Prostate gland (tissue), 2 donors: ENCODE results near the gene PCNT. TPM values are rescaled to one million over a fixed set of nuclear protein-coding genes. Genes with fewer than 3 reads are reported as not detected.

Experiments
- DNase-seq: peaks from one replicate; pipeline ENCODE4 v3.0.0-alpha.2; 2019; ENCODE audit warnings: low spot score
- H3K27ac ChIP-seq, 2 donors: fragments of 200-600 bp; sonication (generic); 2 replicates each; pipeline ENCODE4 v1.5.1; 2017 to 2019
- H3K27me3 ChIP-seq: fragments of 200-600 bp; sonication (generic); replicated peaks from 2 replicates; pipeline ENCODE4 v1.5.1; 2019; ENCODE audit not compliant: insufficient read depth
- H3K36me3 ChIP-seq, 2 donors: fragments of 200-600 bp; sonication (generic); 1 replicate in 1 of 2; 2 replicates in 1 of 2; pipeline versions ENCODE4 v1.5.1 to v1.8.1; 2017 to 2019
- H3K4me1 ChIP-seq: fragments of 200-600 bp; sonication (generic); replicated peaks from 2 replicates; pipeline ENCODE4 v1.5.1; 2019
- H3K4me3 ChIP-seq, 2 donors: fragments of 200-600 bp; sonication (generic); 2 replicates each; pipeline ENCODE4 v1.5.1; 2017 to 2019
- H3K9me3 ChIP-seq: fragments of 200-600 bp; sonication (generic); 2 replicates; pipeline ENCODE4 v1.5.1; 2017
- POLR2A ChIP-seq: fragments of 450-650 bp; IDR thresholded peaks from one replicate; pipeline ENCODE4 v1.6.1; 2016; ENCODE audit warnings: antibody characterized with exemption, mild to moderate bottlenecking
- POLR2AphosphoS5 ChIP-seq: sonication (generic); formaldehyde crosslinking; IDR thresholded peaks from one replicate; pipeline ENCODE4 v1.6.1; 2017; ENCODE audit warnings: antibody characterized with exemption
- WGBS: methylation state at CpG from one replicate; pipeline ENCODE4 v1.1.5; 2018; 5-methylcytosine and 5-hydroxymethylcytosine counted together
- intact Hi-C: fragments of 100-400 bp; cut with DNase I; formaldehyde crosslinking; loops from one replicate; pipeline ENCODE4 v1.14.2; 2022
- total RNA-seq, 2 donors: library from RNA; depleted of rRNA; stranded (reverse); fragments of >200 nt; gene quantifications; one replicate each; pipeline ENCODE4 v1.1.0, GENCODE V29; 2016
- TF ChIP-seq, protein P1 (sequence below), 4 experiments: fragments of 200-600 bp in 2 of 4; fragments of 450-650 bp in 2 of 4; sonication (generic) in 2 of 4; IDR thresholded peaks; 1 replicate in 3 of 4; 2 replicates in 1 of 4; pipeline ENCODE4 v1.5.1; 2016 to 2019; ENCODE audit warnings: antibody characterized with exemption in 4 of 4, mild to moderate bottlenecking in 2 of 4, moderate library complexity in 2 of 4

Gene PCNT
- total RNA-seq, 2 donors from 2014 or later = 33.8 to 70.9 TPM

DNA sequence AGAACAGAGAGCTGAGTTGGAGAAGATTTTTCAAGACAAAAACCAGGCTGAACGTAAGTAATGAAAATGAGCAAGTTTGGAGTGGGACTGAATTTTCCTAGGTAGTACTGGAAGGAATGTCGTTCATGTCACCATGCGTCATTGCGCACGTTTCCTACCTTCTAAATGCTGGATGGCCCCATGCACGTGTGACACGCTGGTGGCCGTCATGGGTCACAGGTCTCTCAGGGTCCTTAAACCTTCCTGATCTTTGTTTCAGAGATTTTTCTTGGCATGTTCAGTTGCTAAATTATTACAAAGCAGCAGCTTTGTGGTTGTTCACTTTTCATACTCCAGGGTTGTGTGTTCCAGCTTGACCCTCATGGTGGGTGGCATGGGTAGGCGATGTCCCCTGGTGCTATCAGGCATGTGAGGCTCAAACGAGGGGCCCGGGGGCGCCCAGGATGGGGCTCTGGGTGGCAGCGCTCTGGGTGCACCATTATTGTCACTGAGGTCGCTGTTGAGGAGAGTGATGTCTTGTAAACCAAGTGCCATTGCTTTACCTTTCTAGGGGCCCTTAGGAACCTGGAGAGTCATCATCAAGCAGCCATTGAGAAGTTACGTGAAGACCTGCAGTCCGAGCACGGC lies 25.3 kb downstream of the PCNT start:
- no peaks in the 10 kb centered on the region for H3K9me3 ChIP-seq
- WGBS = 94% methylated on average over 17 of the region's 17 CpGs
- intact Hi-C loops = no loop called here
- no peak for DNase-seq
- peaks cover 0 to 14% of the 10 kb centered on the region in 2 donors for H3K36me3 ChIP-seq
- no peak overlapping the region for H3K27ac ChIP-seq
- H3K4me1 ChIP-seq = no peaks in the 10 kb centered on the region
- no peak overlapping the region for H3K4me3 ChIP-seq
- no peaks in the 10 kb centered on the region for H3K27me3 ChIP-seq
- no peak for TF ChIP-seq POLR2AphosphoS5
- TF ChIP-seq POLR2A = no peak
- TF ChIP-seq, protein P1, sequence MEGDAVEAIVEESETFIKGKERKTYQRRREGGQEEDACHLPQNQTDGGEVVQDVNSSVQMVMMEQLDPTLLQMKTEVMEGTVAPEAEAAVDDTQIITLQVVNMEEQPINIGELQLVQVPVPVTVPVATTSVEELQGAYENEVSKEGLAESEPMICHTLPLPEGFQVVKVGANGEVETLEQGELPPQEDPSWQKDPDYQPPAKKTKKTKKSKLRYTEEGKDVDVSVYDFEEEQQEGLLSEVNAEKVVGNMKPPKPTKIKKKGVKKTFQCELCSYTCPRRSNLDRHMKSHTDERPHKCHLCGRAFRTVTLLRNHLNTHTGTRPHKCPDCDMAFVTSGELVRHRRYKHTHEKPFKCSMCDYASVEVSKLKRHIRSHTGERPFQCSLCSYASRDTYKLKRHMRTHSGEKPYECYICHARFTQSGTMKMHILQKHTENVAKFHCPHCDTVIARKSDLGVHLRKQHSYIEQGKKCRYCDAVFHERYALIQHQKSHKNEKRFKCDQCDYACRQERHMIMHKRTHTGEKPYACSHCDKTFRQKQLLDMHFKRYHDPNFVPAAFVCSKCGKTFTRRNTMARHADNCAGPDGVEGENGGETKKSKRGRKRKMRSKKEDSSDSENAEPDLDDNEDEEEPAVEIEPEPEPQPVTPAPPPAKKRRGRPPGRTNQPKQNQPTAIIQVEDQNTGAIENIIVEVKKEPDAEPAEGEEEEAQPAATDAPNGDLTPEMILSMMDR (IDR thresholded peaks at IDR 0.05) = no peak

DNA sequence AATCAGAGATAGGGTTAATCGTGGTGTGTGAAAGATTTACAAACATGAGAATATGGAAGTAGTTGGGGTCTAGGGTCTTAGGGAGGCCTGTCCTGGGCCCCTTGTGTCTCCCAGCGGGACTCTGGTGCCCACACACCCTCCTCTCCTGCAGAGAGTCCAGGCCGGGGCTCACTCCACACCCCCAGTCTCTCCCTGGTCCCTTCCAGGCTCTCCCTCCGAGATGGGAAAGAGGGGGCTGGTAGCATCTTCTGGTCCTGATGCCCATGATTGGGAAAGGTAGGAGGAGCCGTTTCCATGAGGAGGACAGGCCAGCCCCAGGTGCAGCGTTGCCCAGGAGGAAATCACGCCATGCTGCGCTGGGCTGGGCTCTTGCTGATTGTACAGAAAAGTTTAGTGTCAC lies 26.6 kb downstream of the PCNT start:
- TF ChIP-seq POLR2AphosphoS5 (no peak), POLR2A (no peak)
- TF ChIP-seq, protein P1 (IDR thresholded peaks at IDR 0.05) = no peak
- Histone ChIP-seq H3K36me3 (peaks cover 0 to 14% of the 10 kb centered on the region in 2 donors), H3K9me3 (no peaks in the 10 kb centered on the region), H3K4me3 (no peak overlapping the region), H3K27me3 (no peaks in the 10 kb centered on the region), H3K27ac (peak overlapping the region in 1 of 2 donors; percentile 13), H3K4me1 (no peaks in the 10 kb centered on the region)
- intact Hi-C loops = no loop called here
- WGBS = 87% methylated on average over 8 of the region's 8 CpGs
- no peak for DNase-seq

- intact Hi-C loops = no loop called here
- TF ChIP-seq, protein P1 (IDR thresholded peaks at IDR 0.05) = no peak
- TF ChIP-seq POLR2A (no peak), POLR2AphosphoS5 (no peak)
Observed at GRCh38 chr21:46350981-46351380, 27.0 kb downstream of the PCNT start.

DNA sequence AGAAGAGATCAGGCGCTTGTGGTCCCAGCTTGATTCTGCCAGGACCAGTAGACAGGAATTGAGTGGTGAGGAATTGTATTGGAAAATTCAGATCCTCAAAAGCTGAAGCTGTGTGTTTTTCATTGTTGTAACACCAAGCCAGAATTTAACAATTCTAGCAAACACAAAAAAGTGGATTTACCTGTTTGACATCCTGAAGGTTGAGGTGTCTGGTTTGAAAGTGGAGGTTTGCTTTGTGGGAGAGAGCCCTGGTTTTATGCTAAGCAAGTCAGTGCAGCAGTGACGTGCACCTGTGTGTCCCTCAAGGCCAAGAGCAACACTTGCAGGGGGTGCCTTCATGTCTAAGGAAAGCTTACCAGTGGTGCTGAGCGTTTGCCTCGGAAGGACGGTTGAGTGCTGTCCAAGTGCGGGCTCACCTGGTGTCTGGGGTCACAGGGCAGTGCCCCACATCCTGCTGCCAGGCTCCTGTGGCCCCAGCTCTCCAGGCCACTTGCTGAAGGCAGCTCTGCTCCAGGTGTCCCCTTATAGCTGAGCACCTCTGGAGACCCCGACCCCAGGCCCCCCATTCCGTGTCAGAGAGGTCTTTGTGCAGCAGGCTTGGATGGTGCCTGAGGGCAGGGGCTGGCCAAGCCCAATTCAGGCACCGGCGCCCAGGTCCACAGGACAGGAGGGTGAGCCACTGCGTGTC lies 27.7 kb downstream of the PCNT start:
- no peaks in the 10 kb centered on the region for H3K4me1 ChIP-seq
- intact Hi-C loops = no loop called here
- WGBS = 49% methylated on average over 10 of the region's 11 CpGs
- H3K9me3 ChIP-seq = no peaks in the 10 kb centered on the region
- TF ChIP-seq, protein P1 (IDR thresholded peaks at IDR 0.05) = no peak
- TF ChIP-seq POLR2AphosphoS5 = peak; percentile 37
- H3K36me3 ChIP-seq = peaks cover 0 to 10% of the 10 kb centered on the region in 2 donors
- H3K27me3 ChIP-seq = no peaks in the 10 kb centered on the region
- H3K27ac ChIP-seq = peak overlapping the region; percentile 13 to 30
- no peak for DNase-seq
- H3K4me3 ChIP-seq = no peak overlapping the region

More at GRCh38 chr21:46350981-46351380, 27.0 kb downstream of the PCNT start:
- Histone ChIP-seq H3K4me3 (no peak overlapping the region), H3K27me3 (no peaks in the 10 kb centered on the region), H3K9me3 (no peaks in the 10 kb centered on the region), H3K4me1 (no peaks in the 10 kb centered on the region), H3K27ac (peak overlapping the region in 1 of 2 donors; percentile 13), H3K36me3 (peaks cover 0 to 14% of the 10 kb centered on the region in 2 donors)
- no peak for DNase-seq
- WGBS = 77% methylated on average over 13 of the region's 13 CpGs

DNA sequence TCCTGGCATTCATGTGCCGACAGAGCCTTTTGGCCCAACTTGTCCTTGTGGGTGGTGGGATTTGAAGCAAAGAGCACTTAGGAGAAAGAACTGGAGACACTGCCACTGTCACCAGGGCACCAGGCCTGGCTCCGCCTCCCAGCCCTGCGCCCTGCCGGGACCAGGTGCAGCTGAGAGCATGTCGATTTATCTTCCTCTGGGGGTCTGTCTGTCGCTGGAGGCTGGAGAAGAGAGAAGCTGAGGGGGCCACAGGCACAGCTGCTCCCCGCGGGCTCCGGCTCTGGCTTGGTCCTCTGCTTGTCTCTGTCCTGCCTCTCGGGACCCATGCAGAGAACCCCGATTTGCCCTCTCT lies 28.2 kb downstream of the PCNT start:
- H3K4me1 ChIP-seq = no peaks in the 10 kb centered on the region
- H3K9me3 ChIP-seq = no peaks in the 10 kb centered on the region
- WGBS = 74% methylated on average over 7 of the region's 11 CpGs
- no peaks in the 10 kb centered on the region for H3K27me3 ChIP-seq
- H3K4me3 ChIP-seq = no peak overlapping the region
- intact Hi-C loops = no loop called here
- TF ChIP-seq POLR2AphosphoS5 = no peak
- TF ChIP-seq POLR2A = no peak
- TF ChIP-seq, protein P1 (IDR thresholded peaks at IDR 0.05) = no peak
- peaks cover 0 to 7% of the 10 kb centered on the region in 2 donors for H3K36me3 ChIP-seq
- H3K27ac ChIP-seq = peak overlapping the region; percentile 13 to 30
- DNase-seq = no peak
